ENCODE data around the gene UMODL1. TPM values are rescaled to one million over a fixed set of nuclear protein-coding genes. Genes with fewer than 3 reads are reported as not detected.

UMODL1 gene
- polyA plus RNA-seq, 3 donors: not detected

DNA sequence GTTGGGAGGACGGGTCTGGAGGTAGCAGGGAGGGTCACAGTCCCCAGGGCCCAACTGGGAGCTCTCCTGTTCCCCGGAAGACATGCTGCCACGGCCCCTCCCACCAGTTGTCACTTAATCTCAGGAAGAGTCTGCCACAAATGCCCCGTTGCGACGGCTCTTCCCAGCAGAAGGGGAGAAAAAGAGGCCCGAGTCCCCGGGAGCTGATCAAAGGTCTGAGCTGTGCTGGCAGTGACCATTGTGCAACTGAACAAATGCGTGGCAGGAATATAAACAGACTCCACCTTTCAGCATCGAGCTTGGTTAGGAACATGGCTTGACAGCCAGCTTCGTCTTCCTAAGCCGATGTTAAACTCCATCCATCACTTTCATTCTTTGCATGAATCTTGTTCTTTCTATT lies 33.2 kb upstream of the UMODL1 start:
- Histone ChIP-seq H3K36me3 (replicated peaks in 1 of 2; ENCODE audit: control insufficient read depth in 1 of 2, insufficient read depth in 2 of 2, low read length in 2 of 2) (no peaks in the 10 kb centered on the region), H3K9ac (ENCODE audit: insufficient read depth, low read length, poor library complexity, severe bottlenecking) (no peak overlapping the region)

DNA sequence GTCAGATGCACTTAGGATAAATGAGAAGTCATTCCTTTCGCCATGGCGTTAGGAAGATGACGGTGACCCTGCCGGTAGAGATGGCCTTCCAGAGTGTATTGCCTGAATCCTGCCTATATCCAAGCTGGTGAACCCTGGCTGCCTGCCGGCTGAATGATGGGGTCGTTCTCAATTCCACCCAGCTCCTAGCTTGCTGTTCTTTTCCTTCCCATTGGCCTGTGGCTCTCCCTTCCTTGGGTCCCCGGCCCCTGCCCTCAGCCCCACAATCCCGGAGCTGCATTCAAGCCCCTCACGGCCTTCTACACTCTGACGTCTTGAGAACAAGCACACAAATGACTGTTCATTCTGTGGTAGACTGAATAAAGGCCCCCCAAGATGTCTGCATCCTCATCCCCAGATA lies 32.7 kb upstream of the UMODL1 start:
- H2AFZ ChIP-seq (ENCODE audit: insufficient read depth, low read depth, low read length, poor library complexity, severe bottlenecking): no peak overlapping the region
- H3K4me1 ChIP-seq (ENCODE audit: control insufficient read depth in 1 of 2, insufficient read depth in 2 of 2, low read length in 2 of 2): no peaks in the 10 kb centered on the region
- H3K9ac ChIP-seq (ENCODE audit: insufficient read depth, low read length, poor library complexity, severe bottlenecking): no peak overlapping the region
- WGBS (ENCODE audit: insufficient coverage): 97% methylated on average over 6 of the region's 10 CpGs
- Mint-ChIP-seq H3K36me3 (no peaks in the 10 kb centered on the region), H3K4me1 (no peaks in the 10 kb centered on the region), H3K27me3 (ENCODE audit: low read depth in 3 of 3) (peaks cover 0 to 13% (median 3%) of the 10 kb centered on the region in 3 donors), H3K4me3 (no peak overlapping the region), H3K9me3 (no peaks in the 10 kb centered on the region), H3K27ac (no peak overlapping the region)
- H3K9me3 ChIP-seq (replicated peaks in 1 of 2; ENCODE audit: control insufficient read depth in 1 of 2, insufficient read depth in 1 of 2, low read length in 2 of 2): no peaks in the 10 kb centered on the region
- H3K27me3 ChIP-seq (ENCODE audit: control insufficient read depth in 2 of 2, insufficient read depth in 2 of 2, low read length in 2 of 2): no peaks in the 10 kb centered on the region
- no peak for DNase-seq
- H3K27ac ChIP-seq (ENCODE audit: low read depth in 1 of 2, low read length in 2 of 2): no peak overlapping the region
- H4K20me1 ChIP-seq (ENCODE audit: insufficient read depth, low read length): no peaks in the 10 kb centered on the region
- no peak overlapping the region for H3K4me3 ChIP-seq (replicated peaks in 1 of 3; ENCODE audit: low read depth in 2 of 3, low read length in 3 of 3)
- TF ChIP-seq, protein P1, sequence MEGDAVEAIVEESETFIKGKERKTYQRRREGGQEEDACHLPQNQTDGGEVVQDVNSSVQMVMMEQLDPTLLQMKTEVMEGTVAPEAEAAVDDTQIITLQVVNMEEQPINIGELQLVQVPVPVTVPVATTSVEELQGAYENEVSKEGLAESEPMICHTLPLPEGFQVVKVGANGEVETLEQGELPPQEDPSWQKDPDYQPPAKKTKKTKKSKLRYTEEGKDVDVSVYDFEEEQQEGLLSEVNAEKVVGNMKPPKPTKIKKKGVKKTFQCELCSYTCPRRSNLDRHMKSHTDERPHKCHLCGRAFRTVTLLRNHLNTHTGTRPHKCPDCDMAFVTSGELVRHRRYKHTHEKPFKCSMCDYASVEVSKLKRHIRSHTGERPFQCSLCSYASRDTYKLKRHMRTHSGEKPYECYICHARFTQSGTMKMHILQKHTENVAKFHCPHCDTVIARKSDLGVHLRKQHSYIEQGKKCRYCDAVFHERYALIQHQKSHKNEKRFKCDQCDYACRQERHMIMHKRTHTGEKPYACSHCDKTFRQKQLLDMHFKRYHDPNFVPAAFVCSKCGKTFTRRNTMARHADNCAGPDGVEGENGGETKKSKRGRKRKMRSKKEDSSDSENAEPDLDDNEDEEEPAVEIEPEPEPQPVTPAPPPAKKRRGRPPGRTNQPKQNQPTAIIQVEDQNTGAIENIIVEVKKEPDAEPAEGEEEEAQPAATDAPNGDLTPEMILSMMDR (IDR thresholded peaks at IDR 0.05): no peak
- H3K36me3 ChIP-seq (replicated peaks in 1 of 2; ENCODE audit: control insufficient read depth in 1 of 2, insufficient read depth in 2 of 2, low read length in 2 of 2): no peaks in the 10 kb centered on the region
- intact Hi-C loops (cut with micrococcal nuclease): no loop called here
- no peaks in the 10 kb centered on the region for H3K79me2 ChIP-seq (ENCODE audit: insufficient read depth, low read length)
- H3K4me2 ChIP-seq (replicated peaks; ENCODE audit: extremely low read depth, low read length, poor library complexity, severe bottlenecking): no peak overlapping the region

More for the DNA sequence above, 33.2 kb upstream of the UMODL1 start:
- Histone ChIP-seq H2AFZ (ENCODE audit: insufficient read depth, low read depth, low read length, poor library complexity, severe bottlenecking) (no peak overlapping the region), H3K4me1 (ENCODE audit: control insufficient read depth in 1 of 2, insufficient read depth in 2 of 2, low read length in 2 of 2) (no peaks in the 10 kb centered on the region), H3K9me3 (replicated peaks in 1 of 2; ENCODE audit: control insufficient read depth in 1 of 2, insufficient read depth in 1 of 2, low read length in 2 of 2) (no peaks in the 10 kb centered on the region), H3K27ac (ENCODE audit: low read depth in 1 of 2, low read length in 2 of 2) (no peak overlapping the region), H3K4me2 (replicated peaks; ENCODE audit: extremely low read depth, low read length, poor library complexity, severe bottlenecking) (no peak overlapping the region), H4K20me1 (ENCODE audit: insufficient read depth, low read length) (no peaks in the 10 kb centered on the region), H3K4me3 (replicated peaks in 1 of 3; ENCODE audit: low read depth in 2 of 3, low read length in 3 of 3) (no peak overlapping the region), H3K79me2 (ENCODE audit: insufficient read depth, low read length) (no peaks in the 10 kb centered on the region), H3K27me3 (ENCODE audit: control insufficient read depth in 2 of 2, insufficient read depth in 2 of 2, low read length in 2 of 2) (no peaks in the 10 kb centered on the region)
- H3K4me1 Mint-ChIP-seq: no peaks in the 10 kb centered on the region
- 85% methylated on average over 4 of the region's 12 CpGs for whole genome bisulfite sequencing (ENCODE audit: insufficient coverage)
- no peak overlapping the region for H3K4me3 Mint-ChIP-seq
- intact Hi-C loops (cut with micrococcal nuclease): no loop called here
- H3K27me3 Mint-ChIP-seq (ENCODE audit: low read depth in 3 of 3): peaks cover 0 to 13% (median 3%) of the 10 kb centered on the region in 3 donors
- no peaks in the 10 kb centered on the region for H3K9me3 Mint-ChIP-seq
- H3K27ac Mint-ChIP-seq: no peak overlapping the region
- H3K36me3 Mint-ChIP-seq: no peaks in the 10 kb centered on the region
- no peak for DNase-seq
- TF ChIP-seq, protein P1 (IDR thresholded peaks at IDR 0.05): no peak
